K562 (cell line): ENCODE data around the gene PTPRG. TPM values are rescaled to one million over a fixed set of nuclear protein-coding genes. Genes with fewer than 3 reads are reported as not detected.

Experiments
- ATAC-seq: fragments of 200-7000 bp; cut with Tn5 transposase; 3 replicates; pipeline ENCODE4 v1.9.1; 2020; ENCODE audit warnings: moderate library complexity
- BruUV-seq: library from RNA; stranded (reverse); fragments of 400-500 nt; replicated peaks from 2 replicates; lab custom pipeline; 2021; lab: Mats Ljungman, UMichigan
- CTCF ChIA-PET: fragments of 300-600 bp; formaldehyde crosslinking; extraction: SDS; loops from one replicate; lab custom pipeline; 2021; ENCODE audit warnings: low intra/inter-chr PET ratio; lab: Yijun Ruan, JAX
- POLR2A ChIA-PET: fragments of 300-600, 350-650 bp; sonication (Branson Sonifier 250); formaldehyde crosslinking; extraction: SDS; loops from one replicate; lab custom pipeline; 2021; ENCODE audit warnings: antibody characterized with exemption, inconsistent platforms; lab: Yijun Ruan, JAX
- DNase-seq, 4 experiments: peaks; one replicate each; pipeline versions ENCODE4 v3.0.0 to v3.0.0-alpha.2; 2011 to 2018; ENCODE audit warnings: low spot score in 3 of 4, mixed read lengths in 3 of 4; ENCODE audit errors: extremely low read depth in 1 of 4
- FAIRE-seq: peaks from 2 replicates; lab custom pipeline; 2011; peaks lifted over from hg19 to GRCh38; lab: Jason Lieb, UNC
- H2AFZ ChIP-seq: 2 replicates; pipeline ENCODE4 v1.6.0; 2011; ENCODE audit warnings: low read depth, low read length, control low read depth, inconsistent platforms
- H3K27ac ChIP-seq: fragments of 200-600 bp; 3 replicates; pipeline ENCODE4 v1.8.0; 2011; ENCODE audit warnings: low read depth, mild to moderate bottlenecking, control low read depth, inconsistent platforms, low read length, moderate library complexity, mixed read lengths; ENCODE audit errors: extremely low read depth
- H3K27me3 ChIP-seq, 2 experiments: fragments of 300-600 bp in 1 of 2; 2 replicates in 1 of 2; 3 replicates in 1 of 2; pipeline versions ENCODE4 v1.6.0 to v1.8.0; 2011; ENCODE audit warnings: inconsistent platforms in 2 of 2, low read length in 2 of 2, mild to moderate bottlenecking in 1 of 2, mixed read lengths in 1 of 2, moderate library complexity in 1 of 2; ENCODE audit not compliant: control insufficient read depth in 2 of 2, insufficient read depth in 2 of 2
- H3K36me3 ChIP-seq: fragments of 300-600 bp; 3 replicates; pipeline ENCODE4 v1.8.0; 2011; ENCODE audit warnings: mild to moderate bottlenecking, low read length, inconsistent platforms; ENCODE audit not compliant: control insufficient read depth, insufficient read depth
- H3K4me1 ChIP-seq, 2 experiments: fragments of 200-600 bp in 1 of 2; replicated peaks in 1 of 2; 2 replicates in 1 of 2; 3 replicates in 1 of 2; pipeline versions ENCODE4 v1.5.1 to v1.8.0; 2011; ENCODE audit warnings: inconsistent platforms in 2 of 2, low read length in 2 of 2, mild to moderate bottlenecking in 1 of 2, mixed read lengths in 1 of 2, moderate library complexity in 1 of 2; ENCODE audit not compliant: control insufficient read depth in 2 of 2, insufficient read depth in 2 of 2
- H3K4me2 ChIP-seq: 2 replicates; pipeline ENCODE4 v1.6.1; 2011; ENCODE audit warnings: low read length, control low read depth, inconsistent platforms, mixed read lengths; ENCODE audit not compliant: insufficient read depth
- H3K4me3 ChIP-seq: fragments of 200-600 bp; sonication (generic), shearing (Covaris generic); 2 replicates; pipeline ENCODE4 v1.5.1; 2016; ENCODE audit warnings: control low read depth, inconsistent platforms
- H3K79me2 ChIP-seq: fragments of 200-600 bp; 3 replicates; pipeline ENCODE4 v1.8.0; 2011; ENCODE audit warnings: low read length, inconsistent platforms; ENCODE audit not compliant: control insufficient read depth, insufficient read depth
- H3K9ac ChIP-seq, 2 experiments: 2 replicates each; pipeline versions ENCODE4 v1.6.0 to v1.6.1; 2011; ENCODE audit warnings: low read depth in 2 of 2, low read length in 2 of 2, control low read depth in 1 of 2, inconsistent platforms in 1 of 2, mild to moderate bottlenecking in 1 of 2, mixed read lengths in 1 of 2; ENCODE audit not compliant: insufficient read depth in 1 of 2
- H3K9me1 ChIP-seq: one replicate; pipeline ENCODE4 v1.6.0; 2011; ENCODE audit warnings: inconsistent platforms, mild to moderate bottlenecking, low read length, moderate library complexity; ENCODE audit not compliant: control insufficient read depth, insufficient read depth
- H3K9me3 ChIP-seq: replicated peaks from 2 replicates; pipeline ENCODE4 v1.5.1; 2011; ENCODE audit warnings: low read depth, low read length, inconsistent platforms; ENCODE audit not compliant: control insufficient read depth, insufficient read depth
- H4K20me1 ChIP-seq: replicated peaks from 2 replicates; pipeline ENCODE4 v1.6.1; 2011; ENCODE audit warnings: low read length, inconsistent platforms, mixed read lengths; ENCODE audit not compliant: control insufficient read depth, insufficient read depth
- CREB1 ChIP-seq, 2 experiments: sonication (generic) in 1 of 2; formaldehyde crosslinking in 1 of 2; IDR thresholded peaks; 2 replicates each; pipeline versions ENCODE4 v1.6.1 to v1.8.0; 2012 to 2022; ENCODE audit warnings: inconsistent platforms in 1 of 2, mild to moderate bottlenecking in 1 of 2, missing genetic modification reagents in 1 of 2, moderate library complexity in 1 of 2
- NFATC3 ChIP-seq: fragments of 450-650 bp; IDR thresholded peaks from 2 replicates; pipeline ENCODE4 v1.6.1; 2017; ENCODE audit warnings: mild to moderate bottlenecking
- POLR2G ChIP-seq: fragments of 200-400 bp; formaldehyde crosslinking; IDR thresholded peaks from 2 replicates; pipeline ENCODE4 v1.6.1; 2017; ENCODE audit warnings: low read depth, mild to moderate bottlenecking, antibody characterized with exemption, low read length, moderate library complexity
- PPARD ChIP-seq: fragments of 250-450 bp; sonication (Bioruptor Pico); IDR thresholded peaks from 2 replicates; pipeline ENCODE4 v1.8.0; 2022; ENCODE audit warnings: inconsistent platforms, mild to moderate bottlenecking, moderate library complexity
- PTTG1 ChIP-seq: fragments of 450-650 bp; IDR thresholded peaks from 2 replicates; pipeline ENCODE4 v1.6.1; 2016; ENCODE audit warnings: low read depth, mild to moderate bottlenecking, missing genetic modification characterization, missing compliant biosample characterization
- WGBS: fragments of 100-300 bp; shearing (Covaris generic); methylation state at CpG from one replicate; pipeline ENCODE4 v1.1.6; 2016; ENCODE audit warnings: low coverage, mixed read lengths; ENCODE audit not compliant: insufficient coverage; ENCODE audit errors: missing lambda C conversion rate; 5-methylcytosine and 5-hydroxymethylcytosine counted together
- in situ Hi-C: fragments of 300-500 bp; cut with MboI; formaldehyde crosslinking; loops from 4 replicates; pipeline ENCODE4 v1.15.0; 2018; ENCODE audit warnings: inconsistent platforms, mixed read lengths
- intact Hi-C: fragments of 100-400 bp; cut with micrococcal nuclease; formaldehyde crosslinking; loops from 2 replicates; pipeline ENCODE4 v1.14.2; 2022
- polyA plus RNA-seq, 8 experiments: library from polyadenylated mRNA; depleted of rRNA in 4 of 8; stranded (reverse) in 5 of 8; unstranded in 3 of 8; fragments of >200 nt; fragmentation: Nextera tagmentation in 2 of 8; fragmentation: Illumina TruSeq in 1 of 8; extraction: Ambion mirVana in 2 of 8; extraction: Trizol in 1 of 8; gene quantifications; 2 replicates each; pipeline versions ENCODE4 v1.2.1 to v1.2.3, GENCODE V29; 2011 to 2014; ENCODE audit warnings: inconsistent platforms in 1 of 8, missing spikeins in 1 of 8
- total RNA-seq, 7 experiments: library from RNA; depleted of rRNA in 6 of 7; stranded (reverse); fragments of >200 nt in 6 of 7; fragmentation: Illumina TruSeq in 2 of 7; extraction: Trizol in 2 of 7; gene quantifications; 2 replicates each; pipeline versions ENCODE4 v1.2.1 to v1.2.3, GENCODE V29; 2011 to 2021; ENCODE audit warnings: low replicate concordance in 1 of 7
- TF ChIP-seq, protein P1 (sequence below), 2 experiments: fragments of 200-800 bp in 1 of 2; sonication (Bioruptor generic) in 1 of 2; sonication (generic) in 1 of 2; formaldehyde crosslinking in 1 of 2; IDR thresholded peaks in 1 of 2; conservative IDR thresholded peaks in 1 of 2; 2 replicates each; pipeline versions ENCODE4 v1.5.0 to v1.6.1; 2016 to 2020; ENCODE audit warnings: missing compliant biosample characterization in 1 of 2, missing genetic modification characterization in 1 of 2, missing genetic modification reagents in 1 of 2
- TF ChIP-seq, protein P2 (sequence below), 2 experiments: fragments of 450-650 bp; IDR thresholded peaks; 2 replicates each; pipeline ENCODE4 v1.6.1; 2016
- TF ChIP-seq, protein P3 (sequence below): fragments of 250-450 bp; sonication (Bioruptor Pico); IDR thresholded peaks from 2 replicates; pipeline ENCODE4 v1.8.0; 2021; ENCODE audit warnings: moderate library complexity, mild to moderate bottlenecking, inconsistent platforms
- TF ChIP-seq, protein P4 (sequence below): fragments of 450-650 bp; IDR thresholded peaks from 2 replicates; pipeline ENCODE4 v1.6.1; 2017; ENCODE audit warnings: mild to moderate bottlenecking, moderate library complexity

The PTPRG gene
- total and polyA plus RNA-seq, 9 of the 15 experiments (the other 6 are each of a cell fraction or from before 2014, with no cell fraction given): 0.16 TPM; not detected in 8

DNA sequence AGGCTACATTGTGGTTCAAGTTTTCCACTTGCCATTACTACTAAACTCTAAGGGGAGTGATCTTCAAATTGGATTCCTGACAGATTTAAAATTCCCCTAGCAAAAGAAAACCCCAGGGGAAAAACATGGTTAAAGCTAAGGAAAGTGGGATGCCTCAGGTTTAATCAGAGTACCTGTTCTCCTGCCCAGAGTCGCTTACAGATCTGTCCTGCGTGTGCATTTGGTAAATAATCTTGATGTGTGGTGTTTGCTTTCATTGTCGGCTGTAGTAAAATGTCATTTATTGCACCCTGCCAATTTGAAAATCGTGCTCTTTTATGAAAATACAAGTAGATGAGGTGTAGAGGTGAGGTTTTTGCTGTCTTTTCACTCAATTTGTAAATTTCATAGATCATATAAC lies 323.4 kb downstream of the PTPRG start:
- no TSS peak for BruUV-seq
- Histone ChIP-seq H3K9ac (no peak overlapping the region), H2AFZ (no peak overlapping the region), H3K9me3 (no peaks in the 10 kb centered on the region), H3K4me3 (no peak overlapping the region), H4K20me1 (no peaks in the 10 kb centered on the region), H3K27me3 (no peaks in the 10 kb centered on the region), H3K4me2 (no peak overlapping the region), H3K36me3 (no peaks in the 10 kb centered on the region), H3K79me2 (no peaks in the 10 kb centered on the region), H3K4me1 (no peaks in the 10 kb centered on the region), H3K27ac (no peak overlapping the region), H3K9me1 (no peaks in the 10 kb centered on the region)
- intact Hi-C loops: no loop called here
- ATAC-seq (no peak), FAIRE-seq (no peak), DNase-seq (no peak)
- ChIA-PET CTCF (no interaction called here), POLR2A (no interaction called here)
- in situ Hi-C loops: no loop called here
- 4% methylated on average over 4 of the region's 4 CpGs for WGBS
- TF ChIP-seq PPARD (CRISPR knock-in tag): no peak
- TF ChIP-seq, protein P1, sequence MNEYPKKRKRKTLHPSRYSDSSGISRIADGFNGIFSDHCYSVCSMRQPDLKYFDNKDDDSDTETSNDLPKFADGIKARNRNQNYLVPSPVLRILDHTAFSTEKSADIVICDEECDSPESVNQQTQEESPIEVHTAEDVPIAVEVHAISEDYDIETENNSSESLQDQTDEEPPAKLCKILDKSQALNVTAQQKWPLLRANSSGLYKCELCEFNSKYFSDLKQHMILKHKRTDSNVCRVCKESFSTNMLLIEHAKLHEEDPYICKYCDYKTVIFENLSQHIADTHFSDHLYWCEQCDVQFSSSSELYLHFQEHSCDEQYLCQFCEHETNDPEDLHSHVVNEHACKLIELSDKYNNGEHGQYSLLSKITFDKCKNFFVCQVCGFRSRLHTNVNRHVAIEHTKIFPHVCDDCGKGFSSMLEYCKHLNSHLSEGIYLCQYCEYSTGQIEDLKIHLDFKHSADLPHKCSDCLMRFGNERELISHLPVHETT (CRISPR knock-in tag; conservative IDR thresholded peaks at IDR 0.05 in 1 of 2, IDR thresholded peaks at IDR 0.05 in 1 of 2): no peak
- no peak for TF ChIP-seq PTTG1
- TF ChIP-seq CREB1 (IDR thresholded peaks at IDR 0.05): no peak
- TF ChIP-seq CREB1 (CRISPR knock-in tag; IDR thresholded peaks at IDR 0.05): no peak
- TF ChIP-seq POLR2G: no peak
- TF ChIP-seq, protein P2, sequence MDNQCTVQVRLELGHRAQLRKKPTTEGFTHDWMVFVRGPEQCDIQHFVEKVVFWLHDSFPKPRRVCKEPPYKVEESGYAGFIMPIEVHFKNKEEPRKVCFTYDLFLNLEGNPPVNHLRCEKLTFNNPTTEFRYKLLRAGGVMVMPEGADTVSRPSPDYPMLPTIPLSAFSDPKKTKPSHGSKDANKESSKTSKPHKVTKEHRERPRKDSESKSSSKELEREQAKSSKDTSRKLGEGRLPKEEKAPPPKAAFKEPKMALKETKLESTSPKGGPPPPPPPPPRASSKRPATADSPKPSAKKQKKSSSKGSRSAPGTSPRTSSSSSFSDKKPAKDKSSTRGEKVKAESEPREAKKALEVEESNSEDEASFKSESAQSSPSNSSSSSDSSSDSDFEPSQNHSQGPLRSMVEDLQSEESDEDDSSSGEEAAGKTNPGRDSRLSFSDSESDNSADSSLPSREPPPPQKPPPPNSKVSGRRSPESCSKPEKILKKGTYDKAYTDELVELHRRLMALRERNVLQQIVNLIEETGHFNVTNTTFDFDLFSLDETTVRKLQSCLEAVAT (IDR thresholded peaks at IDR 0.05): no peak
- TF ChIP-seq, protein P3, sequence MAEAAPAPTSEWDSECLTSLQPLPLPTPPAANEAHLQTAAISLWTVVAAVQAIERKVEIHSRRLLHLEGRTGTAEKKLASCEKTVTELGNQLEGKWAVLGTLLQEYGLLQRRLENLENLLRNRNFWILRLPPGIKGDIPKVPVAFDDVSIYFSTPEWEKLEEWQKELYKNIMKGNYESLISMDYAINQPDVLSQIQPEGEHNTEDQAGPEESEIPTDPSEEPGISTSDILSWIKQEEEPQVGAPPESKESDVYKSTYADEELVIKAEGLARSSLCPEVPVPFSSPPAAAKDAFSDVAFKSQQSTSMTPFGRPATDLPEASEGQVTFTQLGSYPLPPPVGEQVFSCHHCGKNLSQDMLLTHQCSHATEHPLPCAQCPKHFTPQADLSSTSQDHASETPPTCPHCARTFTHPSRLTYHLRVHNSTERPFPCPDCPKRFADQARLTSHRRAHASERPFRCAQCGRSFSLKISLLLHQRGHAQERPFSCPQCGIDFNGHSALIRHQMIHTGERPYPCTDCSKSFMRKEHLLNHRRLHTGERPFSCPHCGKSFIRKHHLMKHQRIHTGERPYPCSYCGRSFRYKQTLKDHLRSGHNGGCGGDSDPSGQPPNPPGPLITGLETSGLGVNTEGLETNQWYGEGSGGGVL (CRISPR knock-in tag): no peak
- TF ChIP-seq, protein P4, sequence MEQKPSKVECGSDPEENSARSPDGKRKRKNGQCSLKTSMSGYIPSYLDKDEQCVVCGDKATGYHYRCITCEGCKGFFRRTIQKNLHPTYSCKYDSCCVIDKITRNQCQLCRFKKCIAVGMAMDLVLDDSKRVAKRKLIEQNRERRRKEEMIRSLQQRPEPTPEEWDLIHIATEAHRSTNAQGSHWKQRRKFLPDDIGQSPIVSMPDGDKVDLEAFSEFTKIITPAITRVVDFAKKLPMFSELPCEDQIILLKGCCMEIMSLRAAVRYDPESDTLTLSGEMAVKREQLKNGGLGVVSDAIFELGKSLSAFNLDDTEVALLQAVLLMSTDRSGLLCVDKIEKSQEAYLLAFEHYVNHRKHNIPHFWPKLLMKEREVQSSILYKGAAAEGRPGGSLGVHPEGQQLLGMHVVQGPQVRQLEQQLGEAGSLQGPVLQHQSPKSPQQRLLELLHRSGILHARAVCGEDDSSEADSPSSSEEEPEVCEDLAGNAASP: no peak
- TF ChIP-seq NFATC3: no peak
